Esophagus squamous epithelium (tissue), 5 donors: ENCODE measurements around the gene IGF2BP3. TPM values are rescaled to one million over a fixed set of nuclear protein-coding genes. Genes with fewer than 3 reads are reported as not detected.

Source experiments
- DNase-seq: peaks from one replicate; lab custom pipeline; 2025; lab: John Stamatoyannopoulos, UW
- H3K27ac ChIP-seq, 4 donors: fragments of 200-600 bp; sonication (generic); one replicate each; pipeline ENCODE4 v1.5.1; 2016 to 2019; ENCODE audit warnings: mild to moderate bottlenecking in 1 of 4
- H3K27me3 ChIP-seq, 4 donors: fragments of 200-600 bp; sonication (generic); 1 replicate in 3 of 4; 2 replicates in 1 of 4; pipeline versions ENCODE4 v1.5.1 to v1.6.0; 2017 to 2021; ENCODE audit warnings: antibody characterized with exemption in 1 of 4
- H3K36me3 ChIP-seq, 3 donors: fragments of 200-600 bp; sonication (generic); one replicate each; pipeline ENCODE4 v1.5.1; 2016 to 2019
- H3K4me1 ChIP-seq, 3 donors: fragments of 200-600 bp; sonication (generic); one replicate each; pipeline ENCODE4 v1.5.1; 2017 to 2019
- H3K4me3 ChIP-seq, 4 donors: fragments of 200-600 bp; sonication (generic); 1 replicate in 3 of 4; 2 replicates in 1 of 4; pipeline ENCODE4 v1.5.1; 2016 to 2019; ENCODE audit warnings: mild to moderate bottlenecking in 2 of 4, moderate library complexity in 1 of 4
- H3K9me3 ChIP-seq, 3 donors: fragments of 200-600 bp; sonication (generic); one replicate each; pipeline ENCODE4 v1.5.1; 2016 to 2019
- POLR2A ChIP-seq, 4 donors: fragments of 450-650 bp; IDR thresholded peaks; one replicate each; pipeline ENCODE4 v1.6.1; 2017; ENCODE audit warnings: antibody characterized with exemption in 4 of 4, mild to moderate bottlenecking in 4 of 4, moderate library complexity in 3 of 4
- WGBS, 2 donors: methylation state at CpG; one replicate each; pipeline ENCODE4 v1.1.5; 2018; 5-methylcytosine and 5-hydroxymethylcytosine counted together
- intact Hi-C: fragments of 100-400 bp; cut with DNase I; formaldehyde crosslinking; loops from one replicate; pipeline ENCODE4 v1.15.0; 2022
- total RNA-seq, 4 donors: library from RNA; depleted of rRNA; stranded (reverse); fragments of >200 nt; gene quantifications; one replicate each; pipeline ENCODE4 v1.1.0, GENCODE V29; 2016
- TF ChIP-seq, protein P1 (sequence below), 6 experiments: fragments of 450-650 bp in 4 of 6; fragments of 200-600 bp in 2 of 6; sonication (generic) in 2 of 6; IDR thresholded peaks; one replicate each; pipeline ENCODE4 v1.5.1; 2016 to 2019; ENCODE audit warnings: antibody characterized with exemption in 6 of 6, mild to moderate bottlenecking in 4 of 6, moderate library complexity in 4 of 6
- donor health status: DM: yes; HTN: yes; CAD: no.

The IGF2BP3 gene
- total RNA-seq, 4 donors from 2014 or later, result 1.3 to 9.3 (median 7.2) TPM

GRCh38 chr7:23349484-23350157, 120.7 kb downstream of the IGF2BP3 start:
- Histone ChIP-seq H3K27ac (no peak overlapping the region), H3K4me3 (no peak overlapping the region), H3K36me3 (peaks cover 0 to 8% (median 0%) of the 10 kb centered on the region in 3 donors), H3K9me3 (no peaks in the 10 kb centered on the region), H3K4me1 (peaks cover 3 to 60% (median 6%) of the 10 kb centered on the region in 3 donors), H3K27me3 (peaks cover 0 to 74% (median 0%) of the 10 kb centered on the region in 4 donors)
- 26 to 36% methylated on average over 7 of the region's 7 CpGs for WGBS, 2 donors
- no peak for TF ChIP-seq POLR2A (IDR thresholded peaks at IDR 0.05)
- TF ChIP-seq, protein P1, sequence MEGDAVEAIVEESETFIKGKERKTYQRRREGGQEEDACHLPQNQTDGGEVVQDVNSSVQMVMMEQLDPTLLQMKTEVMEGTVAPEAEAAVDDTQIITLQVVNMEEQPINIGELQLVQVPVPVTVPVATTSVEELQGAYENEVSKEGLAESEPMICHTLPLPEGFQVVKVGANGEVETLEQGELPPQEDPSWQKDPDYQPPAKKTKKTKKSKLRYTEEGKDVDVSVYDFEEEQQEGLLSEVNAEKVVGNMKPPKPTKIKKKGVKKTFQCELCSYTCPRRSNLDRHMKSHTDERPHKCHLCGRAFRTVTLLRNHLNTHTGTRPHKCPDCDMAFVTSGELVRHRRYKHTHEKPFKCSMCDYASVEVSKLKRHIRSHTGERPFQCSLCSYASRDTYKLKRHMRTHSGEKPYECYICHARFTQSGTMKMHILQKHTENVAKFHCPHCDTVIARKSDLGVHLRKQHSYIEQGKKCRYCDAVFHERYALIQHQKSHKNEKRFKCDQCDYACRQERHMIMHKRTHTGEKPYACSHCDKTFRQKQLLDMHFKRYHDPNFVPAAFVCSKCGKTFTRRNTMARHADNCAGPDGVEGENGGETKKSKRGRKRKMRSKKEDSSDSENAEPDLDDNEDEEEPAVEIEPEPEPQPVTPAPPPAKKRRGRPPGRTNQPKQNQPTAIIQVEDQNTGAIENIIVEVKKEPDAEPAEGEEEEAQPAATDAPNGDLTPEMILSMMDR (IDR thresholded peaks at IDR 0.05), result no peak
- no peak for DNase-seq
- intact Hi-C loops, result no loop called here

DNA sequence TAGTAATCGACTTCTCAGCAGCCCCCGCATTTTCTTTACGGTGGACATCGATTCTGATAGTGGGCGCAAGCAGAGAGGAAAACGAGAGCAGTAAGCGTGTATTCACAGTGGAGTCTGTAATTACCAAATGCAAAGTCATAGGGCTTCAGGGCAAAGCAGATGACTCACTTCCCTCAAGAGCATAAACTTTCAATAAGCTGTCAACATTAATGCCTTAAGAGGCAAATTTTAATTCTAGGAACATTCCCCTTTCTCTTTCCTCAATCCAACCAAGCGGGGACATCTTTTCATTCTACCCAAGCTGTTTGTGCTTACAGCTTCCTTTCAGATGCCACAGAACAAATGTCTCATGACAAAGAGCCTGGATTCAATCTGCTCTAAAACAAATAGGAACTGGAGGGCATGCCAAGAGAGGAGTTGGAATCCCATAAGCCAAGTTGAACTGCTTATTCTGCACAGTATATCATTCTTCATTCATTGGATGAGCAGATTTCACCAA, 122.6 kb downstream of the IGF2BP3 start:
- Histone ChIP-seq H3K4me3 (peak overlapping the region in 1 of 4 donors; percentile 17), H3K36me3 (peaks cover 0 to 8% (median 0%) of the 10 kb centered on the region in 3 donors), H3K4me1 (peaks cover 3 to 50% (median 6%) of the 10 kb centered on the region in 3 donors), H3K27me3 (peaks cover 0 to 89% (median 2%) of the 10 kb centered on the region in 4 donors), H3K27ac (no peak overlapping the region), H3K9me3 (no peaks in the 10 kb centered on the region)
- 23 to 28% methylated on average over 8 of the region's 8 CpGs for WGBS, 2 donors
- DNase-seq, result no peak
- intact Hi-C loops, result no loop called here
- TF ChIP-seq, protein P1 (IDR thresholded peaks at IDR 0.05), result no peak
- no peak for TF ChIP-seq POLR2A (IDR thresholded peaks at IDR 0.05)

DNA sequence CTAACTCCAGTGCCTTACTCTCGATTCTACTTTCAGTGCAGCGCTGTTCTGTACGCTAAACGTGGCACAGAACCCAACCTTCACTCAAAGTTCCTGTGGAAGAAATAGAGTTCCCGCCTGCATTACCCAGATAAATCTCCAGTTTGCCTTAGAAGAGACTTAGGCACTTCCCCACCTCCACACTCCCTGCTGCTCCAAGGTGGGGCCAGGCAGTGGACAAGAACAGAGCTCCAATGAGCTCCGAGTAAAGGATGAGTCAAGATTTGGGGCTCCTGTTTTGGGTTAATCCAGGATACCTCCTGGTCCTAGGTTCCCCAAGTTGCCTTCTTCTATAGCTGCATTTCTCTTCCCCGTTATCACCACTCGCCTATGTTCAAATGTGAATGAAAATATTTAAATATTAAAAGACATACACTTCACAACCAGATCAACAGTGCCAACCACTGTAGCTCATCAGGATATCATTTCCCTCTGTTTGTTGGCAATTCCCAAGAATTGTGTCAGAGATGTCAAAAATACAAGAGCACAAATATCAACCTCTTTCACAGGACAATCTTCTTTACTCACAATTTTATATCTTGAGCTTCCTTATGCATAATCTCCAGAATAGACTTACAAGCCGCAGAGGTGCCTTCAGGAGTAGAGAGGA, 123.1 kb downstream of the IGF2BP3 start:
- intact Hi-C loops, result no loop called here
- Histone ChIP-seq H3K4me3 (peak overlapping the region in 1 of 4 donors; percentile 17), H3K4me1 (peaks cover 3 to 51% (median 6%) of the 10 kb centered on the region in 3 donors), H3K27ac (no peak overlapping the region), H3K27me3 (peaks cover 0 to 89% (median 2%) of the 10 kb centered on the region in 4 donors), H3K9me3 (no peaks in the 10 kb centered on the region), H3K36me3 (peaks cover 0 to 8% (median 0%) of the 10 kb centered on the region in 3 donors)
- WGBS, 2 donors, result 70 to 80% methylated on average over 9 of the region's 9 CpGs
- TF ChIP-seq, protein P1 (IDR thresholded peaks at IDR 0.05), result no peak
- no peak for TF ChIP-seq POLR2A (IDR thresholded peaks at IDR 0.05)
- no peak for DNase-seq

- Histone ChIP-seq H3K27ac (no peak overlapping the region), H3K4me1 (peaks cover 3 to 50% (median 6%) of the 10 kb centered on the region in 3 donors), H3K9me3 (no peaks in the 10 kb centered on the region), H3K4me3 (peak overlapping the region in 1 of 4 donors; percentile 10), H3K36me3 (peaks cover 0 to 8% (median 0%) of the 10 kb centered on the region in 3 donors), H3K27me3 (peaks cover 0 to 88% (median 2%) of the 10 kb centered on the region in 4 donors)
- intact Hi-C loops, result no loop called here
- no peak for TF ChIP-seq POLR2A (IDR thresholded peaks at IDR 0.05)
- TF ChIP-seq, protein P1 (IDR thresholded peaks at IDR 0.05), result no peak
- 62 to 88% methylated on average over 8 of the region's 8 CpGs for WGBS, 2 donors
- DNase-seq, result no peak
Observed at GRCh38 chr7:23346316-23346715, 124.0 kb downstream of the IGF2BP3 start.

GRCh38 chr7:23345601-23346000, 124.7 kb downstream of the IGF2BP3 start:
- no peak for DNase-seq
- Histone ChIP-seq H3K9me3 (no peaks in the 10 kb centered on the region), H3K4me1 (peaks cover 3 to 43% (median 6%) of the 10 kb centered on the region in 3 donors), H3K36me3 (peaks cover 0 to 8% (median 0%) of the 10 kb centered on the region in 3 donors), H3K27me3 (peaks cover 0 to 91% (median 2%) of the 10 kb centered on the region in 4 donors), H3K27ac (no peak overlapping the region), H3K4me3 (no peak overlapping the region)
- intact Hi-C loops, result no loop called here
- 78 to 82% methylated on average over 6 of the region's 6 CpGs for WGBS, 2 donors
- TF ChIP-seq, protein P1 (IDR thresholded peaks at IDR 0.05), result no peak
- TF ChIP-seq POLR2A (IDR thresholded peaks at IDR 0.05), result no peak
